Activated CD4-positive, alpha-beta T cell treated with anti-CD3 and anti-CD28 coated beads for 36 hours (primary cell): ENCODE data around the gene TSHZ3. TPM values are rescaled to one million over a fixed set of nuclear protein-coding genes. Genes with fewer than 3 reads are reported as not detected.

ENCODE experiments used
- ATAC-seq: fragments of 200-7000 bp; cut with Tn5 transposase; one replicate; pipeline ENCODE4 v1.10.0; 2021; ENCODE audit warnings: mild to moderate bottlenecking, moderate library complexity
- CTCF ChIA-PET: fragments of 350-600 bp; sonication (Branson Sonifier 250); formaldehyde crosslinking; loops from one replicate; lab custom pipeline; 2021; ENCODE audit warnings: antibody characterized with exemption; lab: Charles Lee
- POLR2A ChIA-PET: fragments of 350-600 bp; sonication (Branson Sonifier 250); formaldehyde crosslinking; loops from one replicate; lab custom pipeline; 2021; ENCODE audit warnings: antibody characterized with exemption, inconsistent platforms; lab: Charles Lee
- DNase-seq: peaks from one replicate; pipeline ENCODE4 v3.0.0-alpha.2; 2020
- H3K27ac Mint-ChIP-seq: one replicate; pipeline ENCODE4 v1.8.0; 2021; ENCODE audit warnings: mixed read lengths
- H3K27me3 Mint-ChIP-seq: one replicate; pipeline ENCODE4 v1.8.0; 2021; ENCODE audit warnings: mixed read lengths
- H3K36me3 Mint-ChIP-seq: one replicate; pipeline ENCODE4 v1.8.0; 2021; ENCODE audit warnings: low read depth, mixed read lengths
- H3K4me1 Mint-ChIP-seq: one replicate; pipeline ENCODE4 v1.8.0; 2021; ENCODE audit warnings: mixed read lengths
- H3K4me3 Mint-ChIP-seq: one replicate; pipeline ENCODE4 v1.8.0; 2021; ENCODE audit warnings: mild to moderate bottlenecking, moderate library complexity, mixed read lengths
- H3K9me3 Mint-ChIP-seq: one replicate; pipeline ENCODE4 v1.8.0; 2021; ENCODE audit warnings: low read depth, mixed read lengths
- intact Hi-C, 2 experiments: fragments of 100-400 bp; cut with DNase I in 1 of 2; cut with micrococcal nuclease in 1 of 2; formaldehyde crosslinking; loops; one replicate each; pipeline versions ENCODE4 v1.14.2 to v1.15.1; 2022 to 2024; cut with DNase I, micrococcal nuclease
- total RNA-seq, 2 experiments: library from RNA; stranded (reverse); gene quantifications; one replicate each; pipeline ENCODE4 v1.2.3, GENCODE V29; 2021

TSHZ3 gene
- total RNA-seq, 2 experiments from 2014 or later = 0.85 to 1.6 TPM

DNA sequence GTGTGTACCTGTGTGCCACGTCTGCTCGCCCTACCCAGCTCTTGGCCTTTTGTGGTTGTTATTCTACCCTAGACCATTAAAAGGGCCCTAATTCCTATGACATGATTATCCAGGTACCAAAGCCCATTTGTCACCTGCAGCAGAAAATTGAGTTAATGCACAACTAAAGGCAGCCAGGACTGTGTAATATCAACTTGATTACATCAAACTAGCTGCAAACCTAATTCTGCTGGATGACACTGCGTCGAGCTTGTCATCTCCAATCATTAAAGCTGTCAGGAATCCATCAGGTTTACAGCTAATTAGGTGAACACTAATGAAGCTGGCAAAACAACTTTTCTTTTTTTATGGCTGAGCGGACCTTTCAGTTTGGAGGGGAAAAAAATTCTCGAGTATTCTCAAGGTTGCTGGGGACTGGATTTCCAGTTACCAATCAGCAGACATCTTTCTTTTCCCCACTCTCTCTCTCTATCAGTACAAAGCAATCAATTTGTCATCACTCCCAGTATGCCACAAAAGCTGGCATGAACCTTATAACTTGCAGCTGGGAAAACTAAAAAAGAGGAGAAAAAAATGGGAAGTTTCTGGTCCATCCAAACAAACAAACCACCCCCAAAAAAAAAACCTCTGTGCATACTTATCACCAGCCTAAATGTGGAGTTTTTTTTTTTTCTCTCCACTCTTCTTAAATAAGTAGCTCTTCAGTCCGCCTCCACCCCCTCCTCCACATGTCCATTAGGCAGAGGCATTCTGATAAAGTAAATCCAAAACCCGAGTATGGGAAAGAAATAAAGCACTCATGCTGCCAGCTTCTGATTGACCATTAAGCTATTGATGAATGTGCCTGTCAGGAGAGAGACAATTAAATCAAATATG lies 2.8 kb downstream of the TSHZ3 start:
- Mint-ChIP-seq H3K4me3 (no peak overlapping the region), H3K9me3 (no peaks in the 10 kb centered on the region), H3K27me3 (peaks cover 27% of the 10 kb centered on the region), H3K27ac (no peak overlapping the region), H3K4me1 (peaks cover 12% of the 10 kb centered on the region), H3K36me3 (no peaks in the 10 kb centered on the region)
- no peak for DNase-seq
- ChIA-PET POLR2A (no interaction called here), CTCF (interaction anchor here (0.7 to 1.1 kb wide), 4 partner anchors 10 to 180 kb away, joined by 3 to 4 read pairs (median 3); no protein-coding TSS in a partner anchor)
- no peak for ATAC-seq
- intact Hi-C loops = no loop called here

GRCh38 chr19:31344403-31344802 lies 4.8 kb downstream of the TSHZ3 start:
- H3K27me3 Mint-ChIP-seq = peaks cover 25% of the 10 kb centered on the region
- intact Hi-C loops = no loop called here
- DNase-seq = no peak
- CTCF ChIA-PET = no interaction called here
- H3K27ac Mint-ChIP-seq = no peak overlapping the region
- H3K36me3 Mint-ChIP-seq = no peaks in the 10 kb centered on the region
- H3K4me1 Mint-ChIP-seq = peaks cover 28% of the 10 kb centered on the region
- no peak overlapping the region for H3K4me3 Mint-ChIP-seq
- POLR2A ChIA-PET = no interaction called here
- no peak for ATAC-seq
- no peaks in the 10 kb centered on the region for H3K9me3 Mint-ChIP-seq

DNA sequence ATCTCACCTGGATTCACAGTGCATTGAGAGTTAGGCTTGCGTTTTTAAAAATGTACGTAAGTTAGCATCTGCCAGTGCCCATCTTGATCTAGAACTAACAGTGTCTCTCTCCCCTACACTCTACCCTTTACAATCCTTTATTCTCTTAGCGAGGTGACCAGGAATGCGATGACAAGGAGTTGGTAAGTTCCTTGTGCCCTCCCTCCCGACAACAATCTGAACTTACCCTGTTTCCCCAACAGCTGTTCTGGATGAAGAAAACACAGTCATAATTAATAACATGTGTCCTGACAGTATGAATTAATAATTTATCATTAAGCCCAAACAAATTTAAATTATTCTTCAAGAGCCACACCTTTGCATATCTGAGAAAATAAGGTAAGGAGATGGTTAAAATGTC lies 6.3 kb downstream of the TSHZ3 start:
- Mint-ChIP-seq H3K27me3 (peaks cover 23% of the 10 kb centered on the region), H3K9me3 (no peaks in the 10 kb centered on the region), H3K4me1 (peaks cover 29% of the 10 kb centered on the region), H3K4me3 (no peak overlapping the region), H3K27ac (no peak overlapping the region), H3K36me3 (no peaks in the 10 kb centered on the region)
- DNase-seq = no peak
- ChIA-PET CTCF (no interaction called here), POLR2A (no interaction called here)
- no peak for ATAC-seq
- intact Hi-C loops = no loop called here

DNA sequence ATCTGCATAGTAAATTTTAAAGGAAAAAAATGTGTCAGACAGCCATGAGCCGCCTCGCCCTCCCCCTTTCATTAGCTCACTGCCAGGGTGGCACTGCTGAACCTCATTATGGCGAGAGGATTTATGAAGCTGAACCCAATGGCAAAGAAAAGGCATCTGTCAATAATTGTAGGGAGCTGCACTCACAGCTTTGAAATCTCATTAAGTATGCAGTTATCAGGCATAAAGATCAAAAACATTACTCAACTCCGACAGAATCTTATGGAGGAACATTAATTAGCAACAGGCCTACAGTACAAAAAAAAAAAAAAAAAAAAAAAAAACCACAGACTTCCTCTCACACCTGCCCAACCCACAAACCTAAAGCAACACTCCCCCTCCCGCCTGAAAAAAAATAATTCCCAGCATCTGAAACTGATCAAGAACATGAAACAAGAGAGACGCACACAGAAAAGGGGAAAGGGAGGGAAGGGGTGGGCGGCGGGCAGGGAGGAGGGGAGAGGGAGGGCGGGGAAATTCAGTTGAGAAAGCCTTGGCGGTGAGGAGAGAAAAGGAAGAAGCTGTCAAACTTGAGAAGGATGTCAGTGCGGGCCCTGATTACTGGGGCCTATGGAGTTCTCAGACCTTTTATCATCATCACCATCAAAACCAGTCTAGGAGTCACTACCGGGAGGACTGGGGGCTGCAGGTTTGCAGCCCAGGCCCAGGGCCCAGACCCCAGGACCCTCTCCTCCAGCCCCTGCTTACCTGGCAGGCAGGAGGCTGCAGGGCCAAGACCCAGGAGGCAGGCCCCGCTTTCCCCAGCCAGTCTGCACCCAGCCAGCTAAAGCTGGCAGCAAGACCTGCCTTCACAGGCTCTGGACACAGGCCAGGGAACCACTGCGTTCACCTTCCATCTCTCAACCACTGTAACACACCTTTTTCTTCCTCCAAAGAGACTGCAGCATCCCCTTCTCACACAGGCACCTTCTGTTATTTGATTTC lies 8.9 kb downstream of the TSHZ3 start:
- H3K4me3 Mint-ChIP-seq = peak overlapping the region; percentile 6
- H3K4me1 Mint-ChIP-seq = peaks cover 29% of the 10 kb centered on the region
- intact Hi-C loops = loop anchor here in 1 of 2 experiments (1.0 kb wide), 1 partner anchor 9 kb away; the partner anchor contains the start of gene TSHZ3
- no peaks in the 10 kb centered on the region for H3K36me3 Mint-ChIP-seq
- ChIA-PET CTCF (interaction anchor here (0.7 kb wide), 1 partner anchor 12 kb away, joined by 3 read pairs; no protein-coding TSS in a partner anchor), POLR2A (no interaction called here)
- no peaks in the 10 kb centered on the region for H3K9me3 Mint-ChIP-seq
- DNase-seq = peak; percentile 29
- no peak overlapping the region for H3K27ac Mint-ChIP-seq
- H3K27me3 Mint-ChIP-seq = peaks cover 6% of the 10 kb centered on the region
- no peak for ATAC-seq

GRCh38 chr19:31339411-31339810 lies 9.8 kb downstream of the TSHZ3 start:
- intact Hi-C loops = no loop called here
- DNase-seq = no peak
- Mint-ChIP-seq H3K4me3 (no peak overlapping the region), H3K27ac (no peak overlapping the region), H3K4me1 (peaks cover 29% of the 10 kb centered on the region), H3K27me3 (peaks cover 6% of the 10 kb centered on the region), H3K36me3 (no peaks in the 10 kb centered on the region), H3K9me3 (no peaks in the 10 kb centered on the region)
- CTCF ChIA-PET = interaction anchor here (1.7 kb wide), 1 partner anchor 10 kb away, joined by 11 read pairs; no protein-coding TSS in a partner anchor
- POLR2A ChIA-PET = no interaction called here
- no peak for ATAC-seq

- peak; percentile 57 for DNase-seq
- H3K27me3 Mint-ChIP-seq = peaks cover 6% of the 10 kb centered on the region
- intact Hi-C loops = no loop called here
- peaks cover 29% of the 10 kb centered on the region for H3K4me1 Mint-ChIP-seq
- peak; percentile 64 for ATAC-seq
- no peak overlapping the region for H3K4me3 Mint-ChIP-seq
- POLR2A ChIA-PET = no interaction called here
- CTCF ChIA-PET = interaction anchor here (0.5 to 1.7 kb wide), 8 partner anchors 9 to 575 kb away, joined by 3 to 11 read pairs (median 3); no protein-coding TSS in a partner anchor
- no peak overlapping the region for H3K27ac Mint-ChIP-seq
- H3K9me3 Mint-ChIP-seq = no peaks in the 10 kb centered on the region
- H3K36me3 Mint-ChIP-seq = no peaks in the 10 kb centered on the region
These were observed 11.0 kb downstream of the TSHZ3 start for GRCh38 chr19:31338069-31338776.

DNA sequence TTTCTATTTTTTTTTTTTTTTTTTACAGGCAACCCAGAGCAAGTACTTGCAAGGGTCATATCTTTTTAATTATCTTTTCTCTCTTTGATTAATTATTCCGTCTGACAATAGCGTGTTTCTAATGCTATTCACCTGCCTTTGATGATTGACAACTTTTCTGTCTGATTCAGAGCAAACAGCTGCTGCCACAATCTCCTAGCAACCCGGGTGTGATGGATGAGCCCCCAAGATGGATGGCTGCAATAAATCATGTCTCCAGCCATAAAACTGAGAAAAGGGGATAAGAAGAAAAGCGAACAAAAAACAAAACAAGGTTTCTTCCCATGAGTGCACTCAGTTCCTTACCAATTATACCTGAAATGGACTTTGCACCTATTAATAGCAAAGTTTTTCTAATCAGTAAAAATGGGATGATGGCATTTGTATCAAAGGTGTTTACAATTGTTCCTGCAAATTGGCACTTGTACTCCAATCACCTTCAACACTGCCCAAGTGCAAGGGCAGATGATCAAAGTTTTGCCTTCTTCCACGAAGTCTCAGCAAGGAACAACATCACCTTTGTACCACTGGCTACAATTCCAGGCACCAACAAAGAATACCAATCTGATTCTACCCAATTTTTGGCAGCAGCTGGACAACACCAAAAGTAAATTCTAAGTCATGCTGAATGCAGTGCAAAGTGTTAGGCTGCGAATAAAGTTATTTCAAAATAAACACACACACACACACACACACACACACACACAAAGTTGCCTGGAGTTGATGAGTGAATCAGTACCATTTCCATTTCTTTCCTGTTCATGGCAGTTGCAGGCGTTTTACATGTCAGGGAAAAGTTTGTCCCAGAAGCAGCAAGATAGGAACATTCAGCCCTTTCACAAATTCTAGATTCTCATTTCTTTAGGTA lies 12.0 kb downstream of the TSHZ3 start:
- H3K27me3 Mint-ChIP-seq = peaks cover 4% of the 10 kb centered on the region
- H3K36me3 Mint-ChIP-seq = no peaks in the 10 kb centered on the region
- intact Hi-C loops = no loop called here
- ChIA-PET POLR2A (no interaction called here), CTCF (interaction anchor here (0.7 to 1.7 kb wide), 4 partner anchors 8 to 1437 kb away, joined by 3 to 11 read pairs (median 4); no protein-coding TSS in a partner anchor)
- peaks cover 29% of the 10 kb centered on the region for H3K4me1 Mint-ChIP-seq
- H3K27ac Mint-ChIP-seq = no peak overlapping the region
- no peak overlapping the region for H3K4me3 Mint-ChIP-seq
- no peak for ATAC-seq
- DNase-seq = no peak
- no peaks in the 10 kb centered on the region for H3K9me3 Mint-ChIP-seq

- H3K4me1 Mint-ChIP-seq = peaks cover 18% of the 10 kb centered on the region
- H3K27me3 Mint-ChIP-seq = peaks cover 4% of the 10 kb centered on the region
- no peak overlapping the region for H3K4me3 Mint-ChIP-seq
- ChIA-PET CTCF (no interaction called here), POLR2A (no interaction called here)
- ATAC-seq (no peak), DNase-seq (no peak)
- no peaks in the 10 kb centered on the region for H3K9me3 Mint-ChIP-seq
- intact Hi-C loops = no loop called here
- H3K27ac Mint-ChIP-seq = no peak overlapping the region
- no peaks in the 10 kb centered on the region for H3K36me3 Mint-ChIP-seq
These were observed 13.5 kb downstream of the TSHZ3 start for GRCh38 chr19:31335716-31336115.

DNA sequence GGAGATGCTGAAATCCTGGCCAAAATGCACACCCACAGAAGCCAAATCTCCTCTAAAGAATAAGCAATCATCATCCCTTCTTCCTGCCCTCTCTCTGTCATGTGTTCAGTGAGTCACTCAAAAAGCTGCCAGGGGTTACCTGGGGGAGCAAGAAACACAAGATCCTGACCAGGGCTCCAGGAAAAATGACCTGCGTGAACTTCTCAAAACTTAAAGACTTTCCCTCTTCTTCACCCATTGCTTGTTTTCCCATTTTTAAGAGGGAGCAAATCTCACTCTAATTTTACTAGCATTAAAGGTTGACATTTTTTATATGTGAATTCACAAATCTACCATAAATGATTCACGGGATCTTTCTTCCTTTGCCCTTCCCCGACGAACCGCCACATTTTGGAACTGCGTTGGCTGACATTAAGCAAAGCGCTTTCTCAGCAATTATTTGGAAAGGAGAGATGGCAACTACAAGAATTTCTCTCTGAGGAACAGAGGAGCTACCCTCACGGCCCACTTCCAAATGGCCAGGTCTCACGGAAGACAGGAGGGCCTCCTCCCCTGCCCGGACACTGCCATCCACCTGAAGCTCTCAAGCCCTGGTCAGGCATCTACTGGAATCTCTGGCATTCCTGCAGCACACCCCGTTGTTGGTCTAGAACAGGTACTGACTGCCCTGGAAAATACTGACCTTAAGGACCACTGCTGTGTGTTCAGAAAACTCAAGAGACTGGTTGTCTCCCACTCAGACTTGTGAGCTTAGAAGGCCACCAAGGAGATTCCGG lies 14.2 kb downstream of the TSHZ3 start:
- Mint-ChIP-seq H3K27ac (no peak overlapping the region), H3K4me1 (peaks cover 11% of the 10 kb centered on the region), H3K9me3 (no peaks in the 10 kb centered on the region), H3K36me3 (no peaks in the 10 kb centered on the region), H3K4me3 (no peak overlapping the region), H3K27me3 (peaks cover 4% of the 10 kb centered on the region)
- ChIA-PET CTCF (interaction anchor here (0.8 kb wide), 1 partner anchor 524 kb away, joined by 3 read pairs; no protein-coding TSS in a partner anchor), POLR2A (no interaction called here)
- ATAC-seq (no peak), DNase-seq (no peak)
- intact Hi-C loops = no loop called here
